GM12873 (cell line): Measurements from ENCODE around the gene TPST1.

Experiments
- CTCF ChIP-seq: IDR thresholded peaks from 2 replicates; pipeline ENCODE4 v1.5.1; 2012; ENCODE audit warnings: low read depth, mild to moderate bottlenecking, moderate library complexity, low read length, control low read depth; ENCODE audit not compliant: insufficient read depth; ENCODE audit errors: missing control alignments

The TPST1 gene

GRCh38 chr7:66362136-66362535, 157.0 kb downstream of the TPST1 start:
- TF ChIP-seq CTCF = no peak

- TF ChIP-seq CTCF = no peak
These were observed 158.5 kb downstream of the TPST1 start for GRCh38 chr7:66363635-66364034.

GRCh38 chr7:66371096-66371824, 166.1 kb downstream of the TPST1 start:
- TF ChIP-seq CTCF = no peak

GRCh38 chr7:66376264-66376945, 171.3 kb downstream of the TPST1 start:
- TF ChIP-seq CTCF = no peak

- TF ChIP-seq CTCF = no peak
These were observed 171.9 kb downstream of the TPST1 start for GRCh38 chr7:66377045-66377444.

- TF ChIP-seq CTCF = no peak
These were observed 172.6 kb downstream of the TPST1 start for GRCh38 chr7:66377714-66378113.

- no peak for TF ChIP-seq CTCF
These were observed 174.5 kb downstream of the TPST1 start for GRCh38 chr7:66379542-66380160.
